Smooth muscle cell (in vitro differentiated cells): ENCODE data around the gene NFATC2. TPM values are rescaled to one million over a fixed set of nuclear protein-coding genes. Genes with fewer than 3 reads are reported as not detected.
"Not testable (repeated sequence)": the region's sequence is repeated elsewhere in the genome, so short reads cannot be mapped to it uniquely, and the experiment has no call there.

Experiments
- DNase-seq: peaks from one replicate; lab custom pipeline; 2025; ENCODE audit not compliant: unreplicated experiment; lab: John Stamatoyannopoulos, UW
- H2AFZ ChIP-seq: fragments of 200-600 bp; sonication (generic); 2 replicates; pipeline ENCODE4 v1.6.0; 2016; ENCODE audit warnings: antibody characterized with exemption, low read depth, mild to moderate bottlenecking
- H3F3A ChIP-seq: fragments of 200-600 bp; sonication (generic); 2 replicates; pipeline ENCODE4 v1.6.0; 2017; ENCODE audit warnings: antibody characterized with exemption, low read depth
- H3K27ac ChIP-seq: fragments of 200-600 bp; sonication (generic); 2 replicates; pipeline ENCODE4 v1.5.1; 2016; ENCODE audit warnings: low read depth, mild to moderate bottlenecking
- H3K27me3 ChIP-seq: fragments of 200-600 bp; sonication (generic); 2 replicates; pipeline ENCODE4 v1.6.1; 2016; ENCODE audit warnings: low read depth, mild to moderate bottlenecking
- H3K36me3 ChIP-seq: fragments of 200-600 bp; sonication (generic); 2 replicates; pipeline ENCODE4 v1.5.1; 2016; ENCODE audit warnings: low read depth
- H3K4me1 ChIP-seq: fragments of 200-600 bp; sonication (generic); 2 replicates; pipeline ENCODE4 v1.5.1; 2016; ENCODE audit warnings: low read depth
- H3K4me2 ChIP-seq: fragments of 200-600 bp; sonication (generic); 2 replicates; pipeline ENCODE4 v1.6.0; 2016; ENCODE audit warnings: mild to moderate bottlenecking
- H3K4me3 ChIP-seq: fragments of 200-600 bp; sonication (generic); 2 replicates; pipeline ENCODE4 v1.5.1; 2016; ENCODE audit warnings: mild to moderate bottlenecking
- H3K79me2 ChIP-seq: fragments of 200-600 bp; sonication (generic); 2 replicates; pipeline ENCODE4 v1.6.0; 2016; ENCODE audit warnings: low read depth, mild to moderate bottlenecking
- H3K9ac ChIP-seq: fragments of 200-600 bp; sonication (generic); 2 replicates; pipeline ENCODE4 v1.6.0; 2016; ENCODE audit warnings: low read depth
- H3K9me3 ChIP-seq: fragments of 200-600 bp; sonication (generic); replicated peaks from 2 replicates; pipeline ENCODE4 v1.5.1; 2016; ENCODE audit warnings: low read depth
- H4K20me1 ChIP-seq: fragments of 200-600 bp; sonication (generic); 2 replicates; pipeline ENCODE4 v1.6.0; 2016; ENCODE audit warnings: low read depth
- CTCF ChIP-seq: fragments of 200-600 bp; sonication (generic); IDR thresholded peaks from 2 replicates; pipeline ENCODE4 v1.5.1; 2017; ENCODE audit warnings: borderline replicate concordance, mild to moderate bottlenecking, antibody characterized with exemption; ENCODE audit not compliant: insufficient read depth, poor library complexity, severe bottlenecking
- WGBS: methylation state at CpG from one replicate; pipeline ENCODE4 v1.1.7; 2016; ENCODE audit warnings: low lambda C conversion rate; 5-methylcytosine and 5-hydroxymethylcytosine counted together
- polyA plus RNA-seq: library from polyadenylated mRNA; unstranded; fragments of >200 nt; fragmentation: Nextera tagmentation; extraction: Ambion mirVana; gene quantifications from 2 replicates; pipeline ENCODE4 v1.2.1, GENCODE V29; 2016
- total RNA-seq: library from RNA; depleted of rRNA; stranded (reverse); fragments of >200 nt; gene quantifications from 2 replicates; pipeline ENCODE4 v1.2.3, GENCODE V29; 2014

Gene NFATC2
- total and polyA plus RNA-seq, 2 experiments from 2014 or later = 5.8 to 8.4 TPM

DNA sequence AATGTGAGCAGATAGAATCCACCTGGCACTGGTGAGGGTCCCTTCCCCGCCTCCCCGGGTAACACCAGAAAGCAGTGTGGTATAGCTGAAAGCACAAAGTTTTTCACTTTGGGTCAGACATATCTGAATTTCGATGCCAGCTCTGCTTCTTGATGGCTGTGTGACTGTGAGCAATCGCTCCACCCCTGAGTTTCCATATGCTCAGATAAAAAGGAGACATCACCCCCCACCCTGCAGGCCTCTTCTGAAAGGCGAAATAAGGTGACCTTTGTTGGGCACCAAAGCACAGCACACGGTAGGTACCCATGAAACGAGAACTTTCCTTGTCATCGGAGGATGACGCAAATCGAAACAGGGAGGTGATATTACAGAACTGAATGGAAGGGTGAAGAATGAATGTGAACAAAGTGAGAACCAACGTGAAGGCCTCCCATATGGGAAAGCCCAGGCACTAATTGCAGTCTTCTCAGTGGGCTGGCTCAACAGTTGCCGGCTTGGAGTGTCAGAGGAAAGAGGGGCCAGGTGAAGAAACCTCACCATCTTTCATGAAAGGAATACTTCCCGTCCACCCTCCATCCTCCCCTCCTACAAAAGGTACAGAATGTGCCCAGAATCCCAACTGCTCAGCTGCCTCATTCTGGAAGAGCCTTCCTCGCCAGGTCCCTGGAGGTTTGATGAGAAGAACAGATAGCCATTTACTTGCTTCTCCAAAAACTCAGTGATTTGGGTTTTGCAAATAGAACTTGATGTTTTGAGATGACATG lies 61.8 kb downstream of the NFATC2 start:
- TF ChIP-seq CTCF = no peak
- H2AFZ ChIP-seq = no peak overlapping the region
- no peak overlapping the region for H3K9ac ChIP-seq
- 95% methylated on average over 14 of the region's 14 CpGs for WGBS
- H3K4me1 ChIP-seq = no peaks in the 10 kb centered on the region
- no peak overlapping the region for H3K4me3 ChIP-seq
- H3K9me3 ChIP-seq = no peaks in the 10 kb centered on the region
- no peak overlapping the region for H3K27ac ChIP-seq
- no peaks in the 10 kb centered on the region for H3K27me3 ChIP-seq
- H3K79me2 ChIP-seq = peaks cover 7% of the 10 kb centered on the region
- no peak for DNase-seq
- H3K36me3 ChIP-seq = no peaks in the 10 kb centered on the region
- H3F3A ChIP-seq = peaks cover 3% of the 10 kb centered on the region
- no peak overlapping the region for H3K4me2 ChIP-seq
- H4K20me1 ChIP-seq = no peaks in the 10 kb centered on the region

DNA sequence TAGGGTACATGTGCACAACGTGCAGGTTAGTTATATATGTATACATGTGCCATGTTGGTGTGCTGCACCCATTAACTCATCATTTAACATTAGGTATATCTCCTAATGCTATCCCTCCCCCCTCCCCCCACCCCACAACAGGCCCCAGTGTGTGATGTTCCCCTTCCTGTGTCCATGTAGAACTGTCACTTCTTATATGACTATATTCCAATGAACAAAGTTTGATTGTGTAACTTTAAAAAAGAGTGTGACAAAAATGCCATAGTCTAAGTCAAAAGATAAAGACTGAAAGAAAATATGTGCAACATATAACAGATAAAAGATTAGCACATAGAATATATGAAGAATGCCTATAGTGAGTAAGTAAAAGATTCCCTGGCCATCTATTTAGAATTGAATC lies 66.4 kb downstream of the NFATC2 start:
- H3F3A ChIP-seq, H3K79me2 ChIP-seq, H2AFZ ChIP-seq, H3K9ac ChIP-seq, H4K20me1 ChIP-seq, H3K4me1 ChIP-seq, H3K4me3 ChIP-seq, H3K9me3 ChIP-seq, DNase-seq, H3K27me3 ChIP-seq, H3K36me3 ChIP-seq, H3K4me2 ChIP-seq, H3K27ac ChIP-seq: not testable (repeated sequence)
- WGBS = 89% methylated on average over 1 of the region's 1 CpG

GRCh38 chr20:51473771-51474170 lies 68.7 kb downstream of the NFATC2 start:
- DNase-seq = no peak
- Histone ChIP-seq H3K79me2 (peaks cover 7% of the 10 kb centered on the region), H3F3A (no peaks in the 10 kb centered on the region), H3K27ac (no peak overlapping the region), H3K9me3 (no peaks in the 10 kb centered on the region), H3K4me2 (no peak overlapping the region), H3K4me1 (no peaks in the 10 kb centered on the region), H2AFZ (no peak overlapping the region), H4K20me1 (no peaks in the 10 kb centered on the region), H3K27me3 (no peaks in the 10 kb centered on the region), H3K36me3 (peaks cover 6% of the 10 kb centered on the region), H3K9ac (no peak overlapping the region), H3K4me3 (no peak overlapping the region)
- TF ChIP-seq CTCF = no peak
- WGBS = 94% methylated on average over 19 of the region's 19 CpGs

DNA sequence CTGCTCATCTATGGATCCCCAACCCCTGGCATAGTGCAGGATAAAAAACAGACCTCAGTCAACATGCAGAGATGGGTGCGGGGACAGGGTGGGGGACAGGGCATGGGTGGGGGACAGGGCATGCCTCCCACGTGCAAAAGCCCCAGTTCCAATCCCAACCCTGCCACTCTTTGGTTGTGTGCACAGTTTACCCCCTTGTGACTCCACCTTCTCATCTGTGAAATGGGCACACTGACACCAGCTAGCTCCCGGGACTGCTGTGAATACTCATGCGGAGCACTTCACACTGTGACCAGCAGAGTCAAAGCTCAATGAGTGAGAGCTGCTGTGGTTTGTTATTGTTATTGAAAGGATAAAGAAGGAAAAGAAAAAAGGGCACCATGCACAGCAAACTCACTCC lies 69.3 kb downstream of the NFATC2 start:
- H3K27ac ChIP-seq = no peak overlapping the region
- 97% methylated on average over 4 of the region's 4 CpGs for WGBS

More for the DNA sequence above, 69.3 kb downstream of the NFATC2 start:
- Histone ChIP-seq H3K79me2 (peaks cover 7% of the 10 kb centered on the region), H3K9me3 (no peaks in the 10 kb centered on the region), H3K36me3 (peaks cover 6% of the 10 kb centered on the region), H3K4me1 (no peaks in the 10 kb centered on the region), H3K9ac (no peak overlapping the region), H2AFZ (no peak overlapping the region), H3K27me3 (no peaks in the 10 kb centered on the region), H3K4me2 (no peak overlapping the region), H4K20me1 (no peaks in the 10 kb centered on the region), H3F3A (no peaks in the 10 kb centered on the region), H3K4me3 (no peak overlapping the region)
- DNase-seq = no peak
- TF ChIP-seq CTCF = no peak
